Epithelial cell of proximal tubule (primary cell): ENCODE data around the gene REEP6. TPM values are rescaled to one million over a fixed set of nuclear protein-coding genes. Genes with fewer than 3 reads are reported as not detected.
A peak's percentile ranks its signal among the peaks of the same experiment; 100 is the strongest.
"Not testable (repeated sequence)": the region's sequence is repeated elsewhere in the genome, so short reads cannot be mapped to it uniquely, and the experiment has no call there.

Experiments
- DNase-seq: peaks from one replicate; pipeline ENCODE4 v3.0.0-alpha.2; 2011; ENCODE audit warnings: low read depth
- H3K4me3 ChIP-seq: 2 replicates; pipeline ENCODE4 v1.5.1; 2011; ENCODE audit warnings: low read depth, mild to moderate bottlenecking, low read length
- CTCF ChIP-seq: conservative IDR thresholded peaks from 2 replicates; pipeline ENCODE4 v1.5.1; 2012; ENCODE audit warnings: low read depth, mild to moderate bottlenecking, low read length
- total RNA-seq: library from RNA; depleted of rRNA; stranded (reverse); fragments of >200 nt; gene quantifications from 2 replicates; pipeline ENCODE4 v1.2.3, GENCODE V29; 2015

The REEP6 gene
- total RNA-seq, 1 donor from 2014 or later: 4.8 TPM

DNA sequence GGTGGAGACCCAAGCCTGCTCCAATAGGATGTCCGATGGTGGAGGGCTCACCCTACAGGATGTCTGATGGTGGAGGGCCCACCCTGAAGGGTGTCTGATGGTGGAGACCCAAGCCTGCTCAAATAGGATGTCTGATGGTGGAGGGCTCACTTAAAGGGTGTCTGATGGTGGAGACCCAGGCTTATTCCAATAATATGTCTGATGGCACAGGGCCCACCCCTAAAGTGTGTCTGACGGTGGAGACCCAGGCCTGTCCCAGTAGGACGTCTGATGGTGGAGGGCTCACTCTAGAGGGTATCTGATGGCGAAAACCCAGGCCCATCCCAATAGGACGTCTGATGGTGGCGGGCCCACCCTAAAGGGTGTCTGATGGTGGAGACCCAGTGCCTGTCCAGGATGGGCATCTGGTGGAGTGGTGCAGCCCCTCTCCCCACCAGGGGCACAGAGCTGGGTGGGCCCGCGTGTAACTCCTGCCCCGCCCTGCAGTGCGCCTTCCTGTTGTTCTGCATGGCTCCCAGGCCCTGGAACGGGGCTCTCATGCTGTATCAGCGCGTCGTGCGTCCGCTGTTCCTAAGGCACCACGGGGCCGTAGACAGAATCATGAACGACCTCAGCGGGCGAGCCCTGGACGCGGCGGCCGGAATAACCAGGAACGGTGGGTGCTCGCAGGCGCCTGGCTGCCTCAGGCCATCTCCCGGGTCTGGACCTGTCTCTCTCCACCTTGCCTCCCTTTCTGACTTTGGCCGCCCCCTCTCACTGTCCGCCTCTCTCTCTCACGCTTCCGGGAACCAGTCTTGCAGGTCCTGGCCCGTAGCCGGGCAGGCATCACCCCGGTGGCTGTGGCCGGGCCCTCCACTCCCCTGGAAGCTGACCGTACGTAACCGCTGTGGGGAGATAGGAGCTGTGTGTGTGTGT lies 5.1 kb downstream of the REEP6 start:
- no peak overlapping the region for H3K4me3 ChIP-seq
- DNase-seq: no peak
- no peak for TF ChIP-seq CTCF

DNA sequence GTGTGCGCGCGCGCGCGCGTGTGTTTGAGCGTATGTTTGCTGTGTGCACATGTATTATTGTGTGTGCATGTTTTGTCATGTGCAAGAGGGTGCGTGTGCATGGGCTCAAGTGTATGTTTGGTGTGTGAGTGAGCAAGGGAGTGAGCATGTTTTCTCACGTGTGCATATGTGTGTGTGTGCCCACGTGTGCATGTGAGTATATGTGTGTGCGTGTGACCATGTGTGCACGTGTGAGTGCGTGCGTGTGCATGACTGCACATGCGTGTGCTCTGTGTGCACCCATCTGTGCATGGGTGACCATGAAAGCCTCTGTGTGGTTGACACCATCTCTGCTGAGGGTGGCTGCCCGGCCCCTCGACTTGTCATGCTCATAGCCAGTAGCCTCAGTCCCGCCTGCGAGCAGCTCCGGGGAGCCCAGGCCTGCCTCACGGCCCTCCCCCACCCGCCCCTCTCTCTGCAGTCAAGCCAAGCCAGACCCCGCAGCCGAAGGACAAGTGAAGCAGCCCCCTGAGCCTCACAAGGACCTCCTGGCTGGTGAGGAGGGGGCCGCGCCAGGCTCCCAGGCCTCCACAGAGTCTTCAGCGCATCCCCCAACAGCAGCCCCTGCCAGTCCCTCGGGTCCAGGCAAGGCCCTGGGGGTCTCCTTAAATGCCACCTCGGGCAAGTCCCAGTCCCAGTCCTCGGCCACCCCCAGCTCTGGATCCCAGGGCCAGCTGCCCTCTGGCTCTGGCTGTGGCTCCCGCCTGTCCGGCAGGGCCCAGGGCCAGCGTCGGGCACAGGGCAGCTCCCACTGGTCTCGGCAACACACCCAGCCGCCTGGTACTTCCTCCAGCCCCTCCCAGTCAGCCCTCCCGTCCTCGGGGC lies 6.0 kb downstream of the REEP6 start:
- H3K4me3 ChIP-seq: no peak overlapping the region
- no peak for DNase-seq
- TF ChIP-seq CTCF: no peak

GRCh38 chr19:1497578-1498235 lies 6.7 kb downstream of the REEP6 start:
- no peak for DNase-seq
- no peak for TF ChIP-seq CTCF

DNA sequence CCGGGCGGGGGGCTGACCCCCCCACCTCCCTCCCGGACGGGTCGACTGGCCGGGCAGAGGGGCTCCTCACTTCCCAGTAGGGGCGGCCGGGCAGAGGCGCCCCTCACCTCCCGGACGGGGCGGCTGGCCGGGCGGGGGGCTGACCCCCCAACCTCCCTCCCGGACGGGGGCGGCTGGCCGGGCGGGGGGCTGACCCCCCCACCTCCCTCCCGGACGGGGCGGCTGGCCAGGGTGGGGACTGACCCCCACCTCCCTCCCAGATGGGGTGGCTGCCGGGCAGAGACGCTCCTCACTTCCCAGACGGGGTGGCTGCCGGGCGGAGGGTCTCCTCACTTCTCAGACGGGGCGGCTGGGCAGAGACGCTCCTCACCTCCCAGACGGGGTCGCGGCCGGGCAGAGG lies 8.2 kb downstream of the REEP6 start:
- H3K4me3 ChIP-seq, DNase-seq: not testable (repeated sequence)

More at GRCh38 chr19:1497578-1498235, 6.7 kb downstream of the REEP6 start:
- no peak overlapping the region for H3K4me3 ChIP-seq

DNA sequence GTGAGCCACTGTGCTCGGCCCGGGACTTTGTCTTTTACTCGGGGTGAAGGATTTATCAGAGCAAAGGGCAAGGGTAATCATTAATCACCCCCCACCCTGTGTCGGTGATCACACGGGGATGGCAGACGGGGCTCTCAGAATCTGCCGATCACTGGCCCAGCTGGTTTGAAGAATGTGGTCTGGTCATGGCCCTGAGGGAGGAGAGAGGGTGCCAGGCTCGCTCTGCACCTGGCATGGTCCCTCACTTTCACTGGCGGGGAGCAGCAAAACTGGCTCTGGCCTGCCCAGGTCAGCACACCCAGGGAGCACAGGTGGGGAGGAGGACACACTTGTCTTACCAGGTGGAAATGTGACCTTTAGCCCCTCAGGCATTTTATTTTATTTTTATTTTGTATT lies 10.2 kb downstream of the REEP6 start:
- H3K4me3 ChIP-seq: no peak overlapping the region
- TF ChIP-seq CTCF: no peak
- DNase-seq: peak; percentile 23

GRCh38 chr19:1502433-1503088 lies 11.6 kb downstream of the REEP6 start:
- no peak for DNase-seq
- no peak for TF ChIP-seq CTCF
- H3K4me3 ChIP-seq: no peak overlapping the region
